GM13976 (cell line): ENCODE measurements around the gene LRRC40.
"Not testable (repeated sequence)": the region's sequence is repeated elsewhere in the genome, so short reads cannot be mapped to it uniquely, and the experiment has no call there.

Source experiments
- DNase-seq: peaks from one replicate; pipeline ENCODE4 v3.0.0; 2012; ENCODE audit warnings: low spot score
- in situ Hi-C: fragments of 300-500 bp; cut with MboI; formaldehyde crosslinking; loops from one replicate; pipeline ENCODE4 v1.12.0; 2022; ENCODE audit warnings: low sequenced_read_pairs, mixed read lengths, inconsistent platforms; ENCODE audit not compliant: unreplicated experiment
- TF ChIP-seq, protein P1 (sequence below): IDR thresholded peaks from 2 replicates; pipeline ENCODE4 v1.5.1; 2012; ENCODE audit warnings: borderline replicate concordance, mild to moderate bottlenecking; ENCODE audit not compliant: insufficient read depth; ENCODE audit errors: extremely low read depth, missing control alignments, control extremely low read depth

LRRC40 gene

DNA sequence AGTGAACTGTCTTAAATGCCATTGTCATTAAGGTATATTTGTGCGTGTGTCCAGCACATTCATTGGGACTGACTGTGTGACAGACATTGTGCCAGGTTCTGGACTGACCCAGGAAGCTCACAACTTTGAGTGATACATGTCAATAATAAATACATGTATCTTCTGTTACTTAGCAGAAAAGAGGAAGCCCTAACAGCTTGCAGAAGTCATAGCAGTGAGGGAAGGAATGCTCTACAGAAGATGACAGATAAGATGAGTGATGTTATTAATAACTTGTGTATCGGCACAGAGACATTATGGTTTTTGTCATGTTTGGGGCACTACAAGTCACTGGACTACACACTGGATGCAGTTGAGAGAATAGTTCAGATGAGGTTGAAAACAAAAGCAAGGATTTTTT, 14.6 kb upstream of the LRRC40 start:
- no peak for DNase-seq
- in situ Hi-C loops = no loop called here
- TF ChIP-seq, protein P1, sequence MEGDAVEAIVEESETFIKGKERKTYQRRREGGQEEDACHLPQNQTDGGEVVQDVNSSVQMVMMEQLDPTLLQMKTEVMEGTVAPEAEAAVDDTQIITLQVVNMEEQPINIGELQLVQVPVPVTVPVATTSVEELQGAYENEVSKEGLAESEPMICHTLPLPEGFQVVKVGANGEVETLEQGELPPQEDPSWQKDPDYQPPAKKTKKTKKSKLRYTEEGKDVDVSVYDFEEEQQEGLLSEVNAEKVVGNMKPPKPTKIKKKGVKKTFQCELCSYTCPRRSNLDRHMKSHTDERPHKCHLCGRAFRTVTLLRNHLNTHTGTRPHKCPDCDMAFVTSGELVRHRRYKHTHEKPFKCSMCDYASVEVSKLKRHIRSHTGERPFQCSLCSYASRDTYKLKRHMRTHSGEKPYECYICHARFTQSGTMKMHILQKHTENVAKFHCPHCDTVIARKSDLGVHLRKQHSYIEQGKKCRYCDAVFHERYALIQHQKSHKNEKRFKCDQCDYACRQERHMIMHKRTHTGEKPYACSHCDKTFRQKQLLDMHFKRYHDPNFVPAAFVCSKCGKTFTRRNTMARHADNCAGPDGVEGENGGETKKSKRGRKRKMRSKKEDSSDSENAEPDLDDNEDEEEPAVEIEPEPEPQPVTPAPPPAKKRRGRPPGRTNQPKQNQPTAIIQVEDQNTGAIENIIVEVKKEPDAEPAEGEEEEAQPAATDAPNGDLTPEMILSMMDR = no peak

DNA sequence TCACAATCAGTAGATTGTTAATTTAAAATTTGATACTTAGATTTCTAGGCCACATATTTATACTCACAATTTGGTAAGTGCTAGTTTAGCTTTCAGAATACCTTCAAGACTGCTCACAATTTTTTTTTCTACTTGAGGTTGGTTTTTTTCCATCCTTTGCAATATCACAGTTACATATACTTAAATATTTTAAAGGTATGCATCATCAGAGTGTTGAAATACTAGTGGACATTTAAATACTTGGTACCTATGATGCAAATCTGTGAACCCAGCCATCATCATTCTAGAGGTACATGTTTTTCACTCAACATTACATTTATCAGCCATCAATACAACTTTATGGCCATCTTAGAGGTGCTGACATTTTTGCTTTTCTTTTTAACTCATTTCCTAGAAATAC, 6.2 kb upstream of the LRRC40 start:
- in situ Hi-C loops = no loop called here
- no peak for DNase-seq
- TF ChIP-seq, protein P1 = no peak

DNA sequence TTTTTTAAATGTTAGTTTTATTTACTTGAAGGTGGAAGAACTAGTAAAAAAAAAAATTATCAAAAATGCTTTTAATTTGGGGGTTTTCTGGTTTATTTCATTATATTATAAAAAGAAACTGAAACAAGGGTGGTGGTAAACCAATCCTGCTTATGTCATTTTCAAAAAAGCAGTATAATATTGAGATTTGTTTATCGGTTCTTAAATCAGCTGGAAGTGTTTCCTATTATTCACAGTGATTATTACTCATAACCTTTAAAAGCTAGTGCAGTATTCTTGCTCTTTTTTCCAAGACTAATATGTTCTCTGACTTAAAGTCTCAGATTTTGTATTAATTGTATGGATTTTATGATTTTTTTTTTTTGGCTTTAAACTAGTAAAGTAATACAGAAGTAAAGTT, 5.4 kb upstream of the LRRC40 start:
- DNase-seq = no peak
- in situ Hi-C loops = no loop called here
- TF ChIP-seq, protein P1 = no peak

DNA sequence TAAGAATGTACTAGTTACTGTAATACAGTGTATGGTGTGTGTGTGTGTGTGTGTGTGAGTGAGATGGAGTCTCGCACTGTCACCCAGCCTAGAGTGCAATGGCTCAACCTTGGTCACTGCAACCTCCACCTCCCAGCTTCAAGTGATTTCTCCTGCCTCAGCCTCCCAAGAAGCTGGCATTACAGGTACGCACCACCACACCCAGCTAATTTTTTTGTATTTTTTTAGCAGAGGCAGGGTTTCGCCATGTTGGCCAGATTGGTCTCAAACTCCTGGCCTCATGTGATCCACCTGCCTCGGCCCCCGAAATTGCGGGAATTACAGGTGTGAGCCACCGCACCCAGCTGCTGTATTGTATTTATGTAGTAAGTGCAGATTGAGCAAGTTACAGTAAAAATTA, 2.9 kb upstream of the LRRC40 start:
- DNase-seq = no peak
- TF ChIP-seq, protein P1 = no peak
- in situ Hi-C loops = no loop called here

DNA sequence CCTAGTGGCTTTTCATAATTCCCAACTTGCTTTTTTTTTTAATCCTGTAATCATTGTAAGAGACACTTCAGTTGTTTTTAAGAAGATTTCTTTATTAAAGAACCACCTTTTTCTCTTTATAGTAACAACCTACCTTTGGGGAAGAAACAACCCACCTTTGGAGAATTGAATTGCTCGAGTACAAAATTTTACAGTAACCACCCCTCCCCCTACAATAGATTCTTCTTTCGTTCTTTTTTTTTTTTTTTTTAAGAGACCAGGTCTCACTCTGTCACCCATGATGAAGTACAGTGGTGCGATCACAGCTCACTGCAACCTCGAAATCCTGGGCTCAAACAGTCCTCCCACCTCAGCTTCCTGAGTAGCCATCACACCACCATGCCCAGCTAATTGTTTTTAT, 2.1 kb upstream of the LRRC40 start:
- TF ChIP-seq, protein P1 = no peak
- no peak for DNase-seq
- in situ Hi-C loops = no loop called here

DNA sequence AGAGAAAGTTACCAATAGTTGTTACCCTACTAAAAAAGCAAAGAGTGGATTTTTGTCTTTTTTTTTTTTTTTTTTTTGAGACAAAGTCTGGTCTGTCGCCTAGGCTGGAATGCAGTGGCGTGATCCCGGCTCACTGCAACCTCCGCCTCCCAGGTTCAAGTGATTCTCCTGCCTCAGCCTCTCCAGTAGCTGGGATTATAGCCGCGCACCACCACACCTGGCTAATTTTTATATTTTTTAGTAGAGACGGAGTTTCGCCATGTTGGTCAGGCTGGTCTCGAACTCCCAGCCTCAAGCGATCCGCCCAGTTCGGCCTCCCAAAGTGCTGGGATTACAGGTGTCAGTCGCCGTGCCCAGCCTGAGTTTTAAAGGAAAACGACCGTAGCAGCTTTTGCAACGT, 1.5 kb upstream of the LRRC40 start:
- in situ Hi-C loops = not testable (repeated sequence)

DNA sequence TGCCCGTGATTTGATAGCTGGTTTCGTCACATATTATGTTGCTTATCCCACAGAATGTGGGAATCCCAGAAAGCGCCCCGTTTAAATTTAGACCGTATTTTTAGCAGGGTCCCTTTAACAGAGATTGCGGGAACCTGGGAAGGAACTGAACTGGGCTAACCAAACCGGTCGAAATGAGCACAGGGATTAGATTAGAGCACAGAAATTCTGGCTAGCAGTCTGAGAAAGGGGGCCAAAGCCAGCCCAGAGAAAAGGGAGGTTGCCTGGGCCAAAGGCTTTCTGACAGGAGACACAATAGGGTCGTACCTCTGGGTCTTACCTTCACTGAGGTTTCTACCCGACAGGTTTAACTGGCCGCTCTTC, 327 bp downstream of the LRRC40 start:
- in situ Hi-C loops = no loop called here
- DNase-seq = no peak
- TF ChIP-seq, protein P1 = no peak

More for the DNA sequence above, 1.5 kb upstream of the LRRC40 start:
- DNase-seq = not testable (repeated sequence)
